HFF-Myc (cell line): ENCODE results near the gene ACTR6.

Experiments used
- DNase-seq: peaks from one replicate; pipeline ENCODE4 v3.0.0-alpha.2; 2011; ENCODE audit warnings: low read depth; ENCODE audit errors: extremely low read depth
- H3K4me3 ChIP-seq: replicated peaks from 2 replicates; pipeline ENCODE4 v1.5.1; 2011; ENCODE audit warnings: low read depth, mild to moderate bottlenecking, control low read depth, low read length
- CTCF ChIP-seq: IDR thresholded peaks from 2 replicates; pipeline ENCODE4 v1.5.1; 2012; ENCODE audit warnings: mild to moderate bottlenecking, low read depth, low read length, control low read depth; ENCODE audit errors: missing control alignments

The ACTR6 gene

GRCh38 chr12:100207311-100207710 lies 6.7 kb downstream of the ACTR6 start:
- DNase-seq, result no peak
- H3K4me3 ChIP-seq, result no peak overlapping the region
- TF ChIP-seq CTCF, result no peak

DNA sequence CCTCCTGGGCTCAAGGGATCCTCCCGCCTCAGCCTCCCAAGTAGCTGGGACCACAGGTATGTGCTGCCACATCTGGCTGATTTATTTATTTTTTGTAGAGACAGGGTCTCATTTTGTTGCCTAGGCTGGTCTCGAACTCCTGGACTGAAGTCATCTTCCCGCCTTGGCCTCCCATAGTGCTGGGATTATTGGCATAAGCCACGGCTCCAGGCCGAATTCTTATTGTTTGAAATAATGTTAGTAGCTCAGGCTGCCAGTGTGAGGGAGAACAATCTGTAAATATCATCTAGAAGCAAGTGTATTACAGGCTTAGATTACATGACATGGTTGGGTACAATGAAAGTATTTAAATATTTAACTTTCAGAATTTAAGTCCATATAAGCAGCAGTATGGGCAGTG lies 8.2 kb downstream of the ACTR6 start:
- no peak for TF ChIP-seq CTCF
- no peak overlapping the region for H3K4me3 ChIP-seq

DNA sequence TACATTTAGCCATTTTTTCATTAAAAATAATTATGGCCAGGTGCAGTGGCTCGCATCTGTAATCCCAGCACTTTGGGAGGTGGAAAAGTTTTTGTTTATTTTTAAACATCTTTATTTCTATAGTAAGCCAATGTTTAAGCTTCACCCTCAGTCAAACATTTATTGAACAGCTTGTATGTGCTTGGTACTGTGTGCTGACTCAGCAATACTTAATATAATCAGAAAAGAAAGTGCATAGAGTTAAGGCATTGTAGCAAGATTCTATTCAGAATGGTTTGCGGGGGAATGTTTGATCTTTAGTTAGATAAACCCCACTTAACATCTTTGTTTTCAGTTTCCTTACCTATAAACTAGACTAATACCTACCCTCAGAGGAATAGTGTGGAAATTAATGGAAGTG lies 11.1 kb downstream of the ACTR6 start:
- TF ChIP-seq CTCF, result no peak
- no peak overlapping the region for H3K4me3 ChIP-seq
- DNase-seq, result no peak

More for the DNA sequence above, 8.2 kb downstream of the ACTR6 start:
- no peak for DNase-seq

GRCh38 chr12:100213016-100213891 lies 12.6 kb downstream of the ACTR6 start:
- TF ChIP-seq CTCF, result no peak
- no peak overlapping the region for H3K4me3 ChIP-seq
- no peak for DNase-seq

- no peak overlapping the region for H3K4me3 ChIP-seq
- DNase-seq, result no peak
- no peak for TF ChIP-seq CTCF
Observed at GRCh38 chr12:100214518-100214917, 13.9 kb downstream of the ACTR6 start.

GRCh38 chr12:100215209-100215608 lies 14.6 kb downstream of the ACTR6 start:
- H3K4me3 ChIP-seq, result no peak overlapping the region
- TF ChIP-seq CTCF, result no peak
- no peak for DNase-seq
